HL-60/S4 treated with phorbol 12-myristate 13-acetate at 8.2 ng/mL for 4 days and 3 days (cell line): ENCODE measurements around the gene TCF4.

Experiments used
- in situ Hi-C: fragments of 300-500 bp; cut with MboI; formaldehyde crosslinking; loops from 2 replicates; pipeline ENCODE4 v1.15.0; 2022; ENCODE audit warnings: low sequenced_read_pairs

Gene TCF4

GRCh38 chr18:55309249-55309648, 278.7 kb downstream of the TCF4 start:
- in situ Hi-C loops: no loop called here

GRCh38 chr18:55307505-55307904, 280.5 kb downstream of the TCF4 start:
- in situ Hi-C loops: no loop called here

GRCh38 chr18:55306359-55307024, 281.5 kb downstream of the TCF4 start:
- in situ Hi-C loops: no loop called here

DNA sequence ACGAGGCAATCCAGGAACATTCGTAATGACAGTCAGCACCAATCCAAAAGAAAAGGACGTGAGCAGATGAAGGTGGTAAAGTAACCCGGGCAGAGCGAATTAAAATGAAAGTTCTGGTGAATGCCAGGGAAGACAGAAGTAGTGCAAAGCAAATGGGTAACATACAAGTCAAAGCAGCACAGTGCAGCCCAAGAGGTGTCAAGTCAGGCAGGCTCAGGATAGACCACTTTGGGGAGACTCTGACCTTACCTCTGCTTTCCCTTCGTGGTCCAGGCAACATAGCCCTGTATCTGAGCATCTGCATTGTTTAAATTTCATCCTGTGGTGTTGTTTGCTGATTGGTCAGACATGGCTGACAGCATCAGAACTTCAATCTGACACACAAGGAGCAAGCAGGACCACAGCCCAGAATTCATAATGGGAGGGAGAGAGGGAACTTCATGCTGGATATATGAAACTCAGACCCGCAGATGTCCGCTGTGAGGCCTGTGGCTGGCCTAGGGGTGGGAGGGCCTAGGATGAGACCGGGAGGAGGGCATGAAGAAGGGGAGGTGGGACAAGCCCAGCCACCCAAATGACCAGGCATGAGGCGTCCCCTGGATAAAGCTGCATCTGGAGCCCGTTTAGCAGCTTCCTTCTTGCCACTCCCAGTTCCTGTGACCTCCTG, 285.7 kb downstream of the TCF4 start:
- in situ Hi-C loops: no loop called here

GRCh38 chr18:55301824-55302166, 286.2 kb downstream of the TCF4 start:
- in situ Hi-C loops: no loop called here

DNA sequence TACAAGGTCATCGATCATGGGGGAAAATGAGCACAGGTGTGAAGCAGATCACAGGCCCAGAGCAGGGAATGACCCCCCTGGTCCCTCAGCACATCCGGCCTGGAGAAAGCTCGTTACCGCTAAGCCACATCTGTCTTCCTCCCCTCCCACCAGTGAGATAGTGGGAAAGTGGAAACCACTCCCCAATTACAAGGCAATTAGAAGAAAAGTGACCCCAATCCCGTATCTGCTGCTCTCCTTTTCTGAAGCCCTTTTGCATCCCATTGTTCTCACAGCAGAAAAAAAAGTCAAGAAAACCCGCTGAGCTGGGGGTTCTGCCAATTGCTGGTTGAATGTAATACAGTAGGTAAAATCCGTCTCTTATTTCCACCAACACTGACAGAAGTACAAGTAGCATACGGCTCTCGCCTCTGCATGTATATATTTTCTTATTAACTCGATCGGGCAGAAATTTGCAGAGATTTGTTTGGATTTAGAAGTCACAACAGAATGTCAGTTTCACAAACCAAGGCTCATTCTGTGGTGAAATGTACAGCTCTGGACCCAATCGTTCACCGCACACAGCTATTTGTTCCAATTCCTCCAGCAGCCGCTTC, 287.0 kb downstream of the TCF4 start:
- in situ Hi-C loops: no loop called here

GRCh38 chr18:55300421-55300935, 287.5 kb downstream of the TCF4 start:
- in situ Hi-C loops: no loop called here

GRCh38 chr18:55296778-55297177, 291.2 kb downstream of the TCF4 start:
- in situ Hi-C loops: no loop called here

DNA sequence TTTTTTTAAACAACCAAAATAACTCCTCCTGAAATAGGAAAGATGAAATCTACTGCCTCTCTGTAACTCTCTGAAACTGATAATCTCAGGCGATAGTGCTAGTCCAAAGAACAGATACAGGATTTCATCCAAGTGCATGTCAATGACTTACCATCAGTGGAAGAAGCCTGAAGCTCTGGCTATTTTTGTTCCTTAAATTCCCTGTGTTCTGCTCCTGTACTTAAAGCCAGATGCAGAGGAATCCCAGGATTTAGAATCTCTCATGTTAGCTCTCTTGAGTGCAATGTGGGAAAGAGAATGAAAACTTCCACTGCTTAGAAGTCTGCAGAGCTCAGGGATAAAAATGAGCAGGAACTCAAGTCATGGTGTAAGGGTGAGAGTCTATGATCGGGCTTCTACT, 291.9 kb downstream of the TCF4 start:
- in situ Hi-C loops: no loop called here

DNA sequence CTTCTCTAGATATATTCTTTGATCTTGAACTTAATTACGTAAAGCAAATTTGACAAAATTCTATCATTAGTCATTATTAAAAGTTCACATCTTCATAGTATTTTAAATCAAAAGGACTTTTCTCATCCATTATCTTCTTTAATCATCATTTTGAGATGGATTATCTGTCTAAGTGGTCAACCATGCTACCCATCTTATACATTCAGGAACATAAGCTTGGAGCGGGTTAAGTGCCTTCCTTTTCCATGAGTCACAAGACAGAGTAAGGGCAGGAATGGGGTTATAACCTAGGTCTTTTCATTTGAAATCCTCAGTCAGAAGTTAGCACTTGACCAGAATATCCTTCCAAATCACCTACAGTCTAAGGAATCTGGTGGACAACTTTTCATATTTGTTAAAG, 297.1 kb downstream of the TCF4 start:
- in situ Hi-C loops: no loop called here

DNA sequence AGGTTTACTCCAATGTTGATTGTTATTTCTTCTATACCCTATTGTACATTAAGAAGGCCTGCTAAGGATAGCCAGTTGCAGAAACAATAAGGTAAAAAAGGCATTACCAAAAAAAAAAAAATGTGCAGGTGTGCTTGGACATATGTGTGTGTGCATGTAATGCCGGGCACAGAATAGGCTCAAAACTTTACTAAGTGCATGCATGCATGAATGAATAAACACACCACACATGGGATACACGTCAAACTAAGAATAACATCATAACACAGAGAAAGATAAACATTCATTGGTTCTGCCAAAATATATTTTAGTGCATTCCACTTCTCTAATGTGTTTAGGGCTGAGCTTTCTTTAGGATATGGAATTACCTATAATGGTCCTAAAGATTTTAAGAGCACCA, 298.2 kb downstream of the TCF4 start:
- in situ Hi-C loops: no loop called here

DNA sequence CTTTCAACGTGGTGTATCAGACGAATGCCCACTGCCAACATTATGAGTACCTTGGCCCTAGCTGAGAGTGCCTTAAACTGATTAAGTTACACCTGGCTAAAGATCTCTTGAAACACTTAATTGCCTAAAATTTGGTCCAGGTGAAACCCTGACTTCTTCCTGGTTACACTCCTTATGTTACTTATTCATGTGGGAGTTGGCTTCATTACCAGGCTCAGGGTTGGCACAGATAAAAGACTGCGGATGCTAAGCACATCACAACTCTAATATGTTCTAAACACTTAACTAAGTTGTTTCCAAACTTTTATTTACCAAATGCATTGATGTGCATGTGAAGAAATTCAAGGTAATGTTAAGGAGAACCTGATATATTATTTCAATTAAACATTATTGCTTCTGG, 298.9 kb downstream of the TCF4 start:
- in situ Hi-C loops: no loop called here

- in situ Hi-C loops: no loop called here
Measured at GRCh38 chr18:55287935-55288868, 299.8 kb downstream of the TCF4 start.

- in situ Hi-C loops: no loop called here
Measured at GRCh38 chr18:55287149-55287806, 300.7 kb downstream of the TCF4 start.

- in situ Hi-C loops: no loop called here
Measured at GRCh38 chr18:55286257-55286825, 301.7 kb downstream of the TCF4 start.

DNA sequence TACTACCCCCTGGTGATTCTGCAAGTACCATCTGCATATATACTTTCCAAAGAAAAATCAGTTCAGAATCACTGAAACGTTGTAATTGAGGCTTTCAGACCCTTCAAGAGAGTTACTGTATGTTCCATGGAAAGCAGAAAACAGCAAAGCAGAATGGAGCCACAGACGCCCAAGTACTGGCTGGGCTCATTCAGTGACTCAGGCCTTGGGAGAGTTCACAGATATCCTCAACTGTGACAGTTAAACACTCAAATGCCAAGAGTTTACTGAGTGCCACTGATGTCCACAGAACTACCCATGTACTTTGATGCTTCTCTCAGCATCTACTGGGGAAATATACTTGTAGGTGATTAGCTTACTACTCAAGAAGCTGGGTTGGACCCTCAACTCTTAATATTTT, 303.4 kb downstream of the TCF4 start:
- in situ Hi-C loops: no loop called here

DNA sequence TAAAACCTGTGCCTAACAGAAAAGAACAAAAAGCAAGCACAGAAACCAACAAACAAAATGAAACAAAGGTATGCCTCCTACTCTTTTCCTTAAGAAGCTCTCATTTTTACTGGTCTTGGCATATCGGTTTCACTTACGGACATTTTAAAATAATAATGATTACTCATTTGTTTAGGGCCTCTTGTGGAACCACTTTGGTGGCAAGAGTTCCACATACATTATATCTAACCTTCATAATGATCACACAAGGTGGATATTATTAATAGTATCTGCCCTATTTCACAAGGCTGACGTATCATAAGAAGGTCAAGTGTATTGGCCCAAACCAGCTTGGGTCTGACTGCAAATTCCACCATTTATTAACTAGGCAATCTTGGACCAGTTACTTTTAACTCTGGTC, 304.7 kb downstream of the TCF4 start:
- in situ Hi-C loops: no loop called here

DNA sequence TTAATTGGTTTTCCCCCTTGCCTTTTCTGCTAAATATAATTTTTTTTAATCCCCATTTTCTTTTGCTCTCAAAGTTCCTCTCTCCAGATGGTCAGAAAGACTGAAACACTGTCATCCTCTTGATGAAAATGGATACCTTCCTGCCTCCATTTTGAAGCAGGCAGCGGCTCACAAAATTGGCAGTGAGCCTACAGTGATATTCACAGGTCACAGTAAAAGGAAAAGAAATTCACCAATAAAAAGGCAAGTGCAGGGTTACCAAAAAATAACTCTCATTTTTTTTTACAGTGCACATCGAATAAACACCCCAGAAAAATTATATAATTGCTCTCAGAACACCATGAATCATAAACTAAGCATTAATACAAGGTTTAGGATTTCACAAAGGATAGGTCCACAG, 307.5 kb downstream of the TCF4 start:
- in situ Hi-C loops: no loop called here

DNA sequence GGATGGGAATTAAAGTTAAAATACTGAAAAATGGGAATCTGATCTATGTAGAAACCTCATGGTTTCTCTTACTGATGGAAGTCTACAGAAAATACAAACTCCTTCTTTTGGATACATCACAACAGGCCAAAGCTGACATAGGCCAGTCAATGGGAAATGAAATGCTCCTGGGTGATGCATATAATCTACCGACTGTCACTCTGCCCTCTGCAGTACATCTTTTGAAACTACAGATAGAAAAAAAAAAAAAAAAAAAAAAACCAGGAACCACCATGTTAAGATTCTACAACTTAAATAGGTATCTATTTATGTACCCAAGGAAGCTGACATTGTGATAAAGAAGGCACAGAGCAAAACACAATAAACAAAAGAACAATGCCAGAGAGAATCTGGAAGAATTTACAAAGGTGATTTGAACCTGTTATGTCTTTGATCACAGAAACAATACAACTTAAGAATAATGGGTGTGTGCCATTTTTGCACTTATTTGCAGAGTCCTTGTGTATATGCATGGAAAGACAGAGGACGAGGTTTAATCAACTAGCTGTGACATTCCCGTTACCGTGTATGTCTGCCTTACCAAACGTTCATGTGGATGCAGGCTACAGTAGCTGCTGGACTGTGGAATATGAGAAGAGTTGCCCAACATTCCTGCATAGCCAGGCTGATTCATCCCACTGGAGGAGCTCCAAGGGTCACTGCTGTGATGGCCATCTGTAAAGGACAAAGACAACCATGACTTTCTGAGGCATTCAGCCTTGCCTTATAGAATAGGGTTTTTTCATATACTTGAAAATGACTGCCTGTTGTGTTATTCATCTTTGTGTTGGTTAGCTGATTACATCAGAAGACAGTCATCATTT, 312.7 kb downstream of the TCF4 start:
- in situ Hi-C loops: no loop called here
